Gastrocnemius medialis (tissue), 4 donors: ENCODE results near the gene KCNJ3. TPM values are rescaled to one million over a fixed set of nuclear protein-coding genes. Genes with fewer than 3 reads are reported as not detected.

Source experiments
- ATAC-seq, 2 donors: fragments of 150-250 bp; one replicate each; pipeline ENCODE4 v1.9.1; 2016
- DNase-seq, 2 donors: peaks; one replicate each; pipeline ENCODE4 v3.0.0-alpha.2; 2019
- H3K27ac ChIP-seq, 4 donors: fragments of 200-600 bp; sonication (generic); 1 replicate in 1 of 4; 2 replicates in 3 of 4; pipeline ENCODE4 v1.5.1; 2016 to 2018; ENCODE audit warnings: mild to moderate bottlenecking in 2 of 4, moderate library complexity in 1 of 4
- H3K27me3 ChIP-seq, 3 donors: fragments of 200-600 bp; sonication (generic) in 2 of 3; 1 replicate in 1 of 3; 2 replicates in 2 of 3; pipeline versions ENCODE4 v1.5.1 to v1.6.0; 2016 to 2019; ENCODE audit warnings: mild to moderate bottlenecking in 1 of 3, moderate library complexity in 1 of 3
- H3K36me3 ChIP-seq, 2 donors: fragments of 200-600 bp; sonication (generic) in 1 of 2; one replicate each; pipeline ENCODE4 v1.5.1; 2017 to 2018
- H3K4me1 ChIP-seq, 2 donors: fragments of 200-600 bp; sonication (generic) in 1 of 2; one replicate each; pipeline ENCODE4 v1.5.1; 2016 to 2017; ENCODE audit warnings: mild to moderate bottlenecking in 2 of 2
- H3K4me3 ChIP-seq, 4 donors: fragments of 200-600 bp; sonication (generic) in 3 of 4; 1 replicate in 1 of 4; 2 replicates in 3 of 4; pipeline ENCODE4 v1.5.1; 2016 to 2019; ENCODE audit warnings: mild to moderate bottlenecking in 2 of 4
- H3K9me3 ChIP-seq, 3 donors: fragments of 200-600 bp; sonication (generic) in 2 of 3; 1 replicate in 1 of 3; 2 replicates in 2 of 3; pipeline ENCODE4 v1.5.1; 2016 to 2019
- CTCF ChIP-seq, 5 experiments: fragments of 450-650 bp in 3 of 5; fragments of 200-600 bp in 2 of 5; sonication (generic) in 2 of 5; IDR thresholded peaks in 4 of 5; conservative IDR thresholded peaks in 1 of 5; 1 replicate in 4 of 5; 2 replicates in 1 of 5; pipeline ENCODE4 v1.5.1; 2016 to 2019; ENCODE audit warnings: antibody characterized with exemption in 5 of 5, mild to moderate bottlenecking in 3 of 5, moderate library complexity in 3 of 5
- POLR2A ChIP-seq, 2 donors: fragments of 450-650 bp; IDR thresholded peaks; one replicate each; pipeline ENCODE4 v1.6.1; 2017; ENCODE audit warnings: antibody characterized with exemption in 2 of 2, mild to moderate bottlenecking in 2 of 2, moderate library complexity in 2 of 2
- in situ Hi-C, 4 donors: fragments of 200-750 bp; cut with MboI; loops; one replicate each; pipeline versions ENCODE4 v1.15.0 to v1.8.0; 2017; ENCODE audit warnings: low sequenced_read_pairs in 4 of 4
- intact Hi-C: fragments of 100-400 bp; cut with DNase I; formaldehyde crosslinking; loops from one replicate; pipeline ENCODE4 v1.15.1; 2023; ENCODE audit warnings: low total_unique reads
- total RNA-seq, 4 donors: library from RNA; depleted of rRNA; stranded (reverse); fragments of >200 nt; gene quantifications; one replicate each; pipeline versions ENCODE4 v1.1.0 to v1.2.3, GENCODE V29; 2016

The KCNJ3 gene
- total RNA-seq, 4 donors from 2014 or later, result 0.09 TPM; not detected in 3

GRCh38 chr2:154837035-154837434, 138.5 kb downstream of the KCNJ3 start:
- H3K9me3 ChIP-seq, result no peaks in the 10 kb centered on the region
- ATAC-seq (no peak), DNase-seq (no peak)
- intact Hi-C loops (no loop called here), in situ Hi-C loops (no loop called here)
- H3K36me3 ChIP-seq, result no peaks in the 10 kb centered on the region
- H3K4me1 ChIP-seq, result no peaks in the 10 kb centered on the region
- H3K27me3 ChIP-seq, result no peaks in the 10 kb centered on the region
- H3K4me3 ChIP-seq, result no peak overlapping the region
- TF ChIP-seq POLR2A (IDR thresholded peaks at IDR 0.05) (no peak), CTCF (IDR thresholded peaks at IDR 0.05 in 4 of 5, conservative IDR thresholded peaks at IDR 0.05 in 1 of 5) (no peak)
- H3K27ac ChIP-seq, result no peak overlapping the region

- ATAC-seq (no peak), DNase-seq (no peak)
- no peak overlapping the region for H3K27ac ChIP-seq
- H3K9me3 ChIP-seq, result no peaks in the 10 kb centered on the region
- intact Hi-C loops, result no loop called here
- H3K4me3 ChIP-seq, result no peak overlapping the region
- H3K4me1 ChIP-seq, result no peaks in the 10 kb centered on the region
- no peak for TF ChIP-seq POLR2A (IDR thresholded peaks at IDR 0.05)
- no peak for TF ChIP-seq CTCF (IDR thresholded peaks at IDR 0.05 in 4 of 5, conservative IDR thresholded peaks at IDR 0.05 in 1 of 5)
- in situ Hi-C loops, result no loop called here
- H3K27me3 ChIP-seq, result no peaks in the 10 kb centered on the region
- H3K36me3 ChIP-seq, result no peaks in the 10 kb centered on the region
Measured at GRCh38 chr2:154844513-154844912, 146.0 kb downstream of the KCNJ3 start.

GRCh38 chr2:154846842-154847241, 148.3 kb downstream of the KCNJ3 start:
- Histone ChIP-seq H3K27ac (no peak overlapping the region), H3K4me3 (no peak overlapping the region), H3K27me3 (no peaks in the 10 kb centered on the region), H3K9me3 (no peaks in the 10 kb centered on the region), H3K4me1 (no peaks in the 10 kb centered on the region), H3K36me3 (no peaks in the 10 kb centered on the region)
- intact Hi-C loops (no loop called here), in situ Hi-C loops (no loop called here)
- no peak for DNase-seq
- no peak for ATAC-seq
- TF ChIP-seq POLR2A (IDR thresholded peaks at IDR 0.05) (no peak), CTCF (IDR thresholded peaks at IDR 0.05 in 4 of 5, conservative IDR thresholded peaks at IDR 0.05 in 1 of 5) (no peak)

GRCh38 chr2:154849482-154849881, 151.0 kb downstream of the KCNJ3 start:
- H3K27me3 ChIP-seq, result no peaks in the 10 kb centered on the region
- H3K9me3 ChIP-seq, result no peaks in the 10 kb centered on the region
- DNase-seq, result no peak
- no peak overlapping the region for H3K4me3 ChIP-seq
- no peak for ATAC-seq
- in situ Hi-C loops (no loop called here), intact Hi-C loops (no loop called here)
- no peaks in the 10 kb centered on the region for H3K36me3 ChIP-seq
- no peak overlapping the region for H3K27ac ChIP-seq
- no peaks in the 10 kb centered on the region for H3K4me1 ChIP-seq
- TF ChIP-seq CTCF (IDR thresholded peaks at IDR 0.05 in 4 of 5, conservative IDR thresholded peaks at IDR 0.05 in 1 of 5) (no peak), POLR2A (IDR thresholded peaks at IDR 0.05) (no peak)

- no peaks in the 10 kb centered on the region for H3K9me3 ChIP-seq
- H3K4me3 ChIP-seq, result no peak overlapping the region
- DNase-seq (no peak), ATAC-seq (no peak)
- H3K36me3 ChIP-seq, result no peaks in the 10 kb centered on the region
- no peak overlapping the region for H3K27ac ChIP-seq
- intact Hi-C loops (no loop called here), in situ Hi-C loops (no loop called here)
- no peaks in the 10 kb centered on the region for H3K4me1 ChIP-seq
- no peaks in the 10 kb centered on the region for H3K27me3 ChIP-seq
- TF ChIP-seq POLR2A (IDR thresholded peaks at IDR 0.05) (no peak), CTCF (IDR thresholded peaks at IDR 0.05 in 4 of 5, conservative IDR thresholded peaks at IDR 0.05 in 1 of 5) (no peak)
Measured at GRCh38 chr2:154850532-154850931, 152.0 kb downstream of the KCNJ3 start.
